Nephron progenitor cell (in vitro differentiated cells): ENCODE results near the gene NLGN1.

Source experiments
- DNase-seq: peaks from one replicate; pipeline ENCODE4 v3.0.0; 2021
- H3K27ac Mint-ChIP-seq: 2 replicates; pipeline ENCODE4 v1.8.0; 2021; ENCODE audit warnings: mild to moderate bottlenecking, moderate library complexity, mixed read lengths
- H3K27me3 Mint-ChIP-seq: 2 replicates; pipeline ENCODE4 v1.8.0; 2021; ENCODE audit warnings: mild to moderate bottlenecking, low read depth, mixed read lengths; ENCODE audit not compliant: poor library complexity
- H3K36me3 Mint-ChIP-seq: 2 replicates; pipeline ENCODE4 v1.8.0; 2021; ENCODE audit warnings: low read depth, mixed read lengths
- H3K4me1 Mint-ChIP-seq: 2 replicates; pipeline ENCODE4 v1.8.0; 2021; ENCODE audit warnings: mixed read lengths
- H3K4me3 Mint-ChIP-seq: 2 replicates; pipeline ENCODE4 v1.8.0; 2021; ENCODE audit warnings: mild to moderate bottlenecking, moderate library complexity, mixed read lengths
- H3K9me3 Mint-ChIP-seq: 2 replicates; pipeline ENCODE4 v1.8.0; 2021; ENCODE audit warnings: mild to moderate bottlenecking, moderate library complexity, mixed read lengths
- CTCF ChIP-seq: fragments of 200-600 bp; sonication (generic); IDR thresholded peaks from 2 replicates; pipeline ENCODE4 v1.5.0; 2021; ENCODE audit warnings: antibody characterized with exemption

Gene NLGN1

GRCh38 chr3:173890091-173890490, 492.5 kb downstream of the NLGN1 start:
- no peak for DNase-seq
- TF ChIP-seq CTCF, result no peak
- H3K4me1 Mint-ChIP-seq, result peaks cover 8% of the 10 kb centered on the region
- no peaks in the 10 kb centered on the region for H3K27me3 Mint-ChIP-seq
- no peak overlapping the region for H3K4me3 Mint-ChIP-seq
- H3K36me3 Mint-ChIP-seq, result no peaks in the 10 kb centered on the region
- no peaks in the 10 kb centered on the region for H3K9me3 Mint-ChIP-seq
- no peak overlapping the region for H3K27ac Mint-ChIP-seq

GRCh38 chr3:173891272-173892100, 493.9 kb downstream of the NLGN1 start:
- Mint-ChIP-seq H3K27ac (peak overlapping the region; percentile 20), H3K9me3 (no peaks in the 10 kb centered on the region), H3K27me3 (no peaks in the 10 kb centered on the region), H3K4me3 (no peak overlapping the region), H3K36me3 (no peaks in the 10 kb centered on the region), H3K4me1 (peaks cover 8% of the 10 kb centered on the region)
- TF ChIP-seq CTCF, result no peak
- no peak for DNase-seq

- no peak overlapping the region for H3K27ac Mint-ChIP-seq
- H3K27me3 Mint-ChIP-seq, result no peaks in the 10 kb centered on the region
- DNase-seq, result no peak
- H3K4me1 Mint-ChIP-seq, result peaks cover 8% of the 10 kb centered on the region
- TF ChIP-seq CTCF, result no peak
- H3K36me3 Mint-ChIP-seq, result no peaks in the 10 kb centered on the region
- no peaks in the 10 kb centered on the region for H3K9me3 Mint-ChIP-seq
- no peak overlapping the region for H3K4me3 Mint-ChIP-seq
These were observed 495.0 kb downstream of the NLGN1 start for GRCh38 chr3:173892547-173892946.

- no peak for DNase-seq
- Mint-ChIP-seq H3K9me3 (no peaks in the 10 kb centered on the region), H3K4me3 (no peak overlapping the region), H3K27me3 (no peaks in the 10 kb centered on the region), H3K27ac (no peak overlapping the region), H3K36me3 (no peaks in the 10 kb centered on the region), H3K4me1 (peaks cover 8% of the 10 kb centered on the region)
- TF ChIP-seq CTCF, result no peak
These were observed 495.5 kb downstream of the NLGN1 start for GRCh38 chr3:173893066-173893465.

GRCh38 chr3:173893835-173894234, 496.3 kb downstream of the NLGN1 start:
- Mint-ChIP-seq H3K4me1 (peaks cover 8% of the 10 kb centered on the region), H3K9me3 (no peaks in the 10 kb centered on the region), H3K27ac (no peak overlapping the region), H3K4me3 (no peak overlapping the region), H3K27me3 (no peaks in the 10 kb centered on the region), H3K36me3 (no peaks in the 10 kb centered on the region)
- TF ChIP-seq CTCF, result no peak
- no peak for DNase-seq

GRCh38 chr3:173897631-173898030, 500.1 kb downstream of the NLGN1 start:
- Mint-ChIP-seq H3K4me1 (peaks cover 9% of the 10 kb centered on the region), H3K27ac (no peak overlapping the region), H3K4me3 (no peak overlapping the region), H3K36me3 (no peaks in the 10 kb centered on the region), H3K27me3 (no peaks in the 10 kb centered on the region), H3K9me3 (no peaks in the 10 kb centered on the region)
- no peak for TF ChIP-seq CTCF
- DNase-seq, result no peak
